Stimulated activated naive B cell treated with anti-CD40 and anti-IgM and Interleukin-4, amounts not matched to agents 10 μg/mL and 1 μg/mL and 100 μg/mL, for 72 hours (primary cell): ENCODE measurements around the gene WDR59.
"Not testable (repeated sequence)": the region's sequence is repeated elsewhere in the genome, so short reads cannot be mapped to it uniquely, and the experiment has no call there.

ENCODE experiments used
- ATAC-seq, 2 donors: fragments of 150-1000 bp; cut with Tn5 transposase; replicated peaks; 2 replicates each; pipeline ENCODE4 v1.10.0; 2021; ENCODE audit warnings: moderate library complexity in 1 of 2
- DNase-seq: peaks from one replicate; pipeline ENCODE4 v3.0.0; 2021
- H3K27ac Mint-ChIP-seq: one replicate; pipeline ENCODE4 v1.8.0; 2022; ENCODE audit warnings: mild to moderate bottlenecking, mixed read lengths
- H3K27me3 Mint-ChIP-seq, 2 donors: one replicate each; pipeline ENCODE4 v1.8.0; 2022; ENCODE audit warnings: mixed read lengths in 2 of 2
- H3K36me3 Mint-ChIP-seq, 2 donors: one replicate each; pipeline ENCODE4 v1.8.0; 2022; ENCODE audit warnings: mixed read lengths in 2 of 2, mild to moderate bottlenecking in 1 of 2
- H3K4me1 Mint-ChIP-seq, 2 donors: one replicate each; pipeline ENCODE4 v1.8.0; 2022; ENCODE audit warnings: mixed read lengths in 2 of 2, mild to moderate bottlenecking in 1 of 2
- H3K4me3 Mint-ChIP-seq, 2 donors: one replicate each; pipeline ENCODE4 v1.8.0; 2022; ENCODE audit warnings: mild to moderate bottlenecking in 2 of 2, mixed read lengths in 2 of 2, moderate library complexity in 1 of 2
- H3K9me3 Mint-ChIP-seq, 2 donors: one replicate each; pipeline ENCODE4 v1.8.0; 2022; ENCODE audit warnings: mixed read lengths in 2 of 2, mild to moderate bottlenecking in 1 of 2

The WDR59 gene

GRCh38 chr16:75002474-75002873 is 17.6 kb upstream of the WDR59 start:
- no peak overlapping the region for H3K27ac Mint-ChIP-seq
- DNase-seq: no peak
- H3K27me3 Mint-ChIP-seq: peaks cover 42 to 47% of the 10 kb centered on the region in 2 donors
- ATAC-seq: no peak
- peaks cover 22 to 30% of the 10 kb centered on the region in 2 donors for H3K4me1 Mint-ChIP-seq
- H3K36me3 Mint-ChIP-seq: no peaks in the 10 kb centered on the region
- no peak overlapping the region for H3K4me3 Mint-ChIP-seq
- no peaks in the 10 kb centered on the region for H3K9me3 Mint-ChIP-seq

- H3K27ac Mint-ChIP-seq: peak overlapping the region; percentile 61
- DNase-seq (no peak), ATAC-seq (peak in 1 of 2 donors; percentile 5)
- peak overlapping the region; percentile 75 to 85 for H3K4me3 Mint-ChIP-seq
- H3K9me3 Mint-ChIP-seq: peaks cover 0 to 2% of the 10 kb centered on the region in 2 donors
- no peaks in the 10 kb centered on the region for H3K36me3 Mint-ChIP-seq
- H3K27me3 Mint-ChIP-seq: peaks cover 50 to 60% of the 10 kb centered on the region in 2 donors
- H3K4me1 Mint-ChIP-seq: peaks cover 22 to 28% of the 10 kb centered on the region in 2 donors
Observed at GRCh38 chr16:75000481-75001081, 15.7 kb upstream of the WDR59 start.

- peak; percentile 6 for DNase-seq
- H3K4me1 Mint-ChIP-seq: peaks cover 22 to 28% of the 10 kb centered on the region in 2 donors
- H3K27me3 Mint-ChIP-seq: peaks cover 50 to 60% of the 10 kb centered on the region in 2 donors
Observed at GRCh38 chr16:74999609-75000480, 14.9 kb upstream of the WDR59 start.

GRCh38 chr16:74999219-74999608 is 14.3 kb upstream of the WDR59 start:
- peaks cover 22 to 28% of the 10 kb centered on the region in 2 donors for H3K4me1 Mint-ChIP-seq
- no peaks in the 10 kb centered on the region for H3K36me3 Mint-ChIP-seq
- peaks cover 53 to 64% of the 10 kb centered on the region in 2 donors for H3K27me3 Mint-ChIP-seq
- H3K4me3 Mint-ChIP-seq: peak overlapping the region; percentile 75 to 85
- DNase-seq: no peak
- H3K27ac Mint-ChIP-seq: peak overlapping the region; percentile 79
- peak; percentile 36 to 38 for ATAC-seq
- H3K9me3 Mint-ChIP-seq: peaks cover 0 to 2% of the 10 kb centered on the region in 2 donors

More at GRCh38 chr16:74999609-75000480, 14.9 kb upstream of the WDR59 start:
- Mint-ChIP-seq H3K27ac (peak overlapping the region; percentile 79), H3K9me3 (peaks cover 0 to 2% of the 10 kb centered on the region in 2 donors), H3K4me3 (peak overlapping the region; percentile 75 to 85), H3K36me3 (no peaks in the 10 kb centered on the region)
- peak; percentile 38 to 42 for ATAC-seq

- Mint-ChIP-seq H3K27me3 (peaks cover 53 to 64% of the 10 kb centered on the region in 2 donors), H3K4me3 (peak within 1 kb of the TSS; percentile 79 to 85), H3K4me1 (peaks cover 22 to 28% of the 10 kb centered on the region in 2 donors), H3K27ac (peak within 1 kb of the TSS; percentile 79), H3K9me3 (peaks cover 0 to 2% of the 10 kb centered on the region in 2 donors), H3K36me3 (no peaks in the 10 kb centered on the region)
- DNase-seq (peak; percentile 66), ATAC-seq (peak; percentile 80 to 83)
Observed at GRCh38 chr16:74998481-74999218, 13.7 kb upstream of the WDR59 start, which contains the start of gene ZNRF1. TSS of gene ZNRF1 (plus strand) at chr16:74999024. CDS start at chr16:74999672, 648 bp downstream.

GRCh38 chr16:74997042-74997491 is 12.1 kb upstream of the WDR59 start:
- ATAC-seq (no peak), DNase-seq (no peak)
- Mint-ChIP-seq H3K4me3 (no peak overlapping the region), H3K27me3 (peaks cover 39 to 57% of the 10 kb centered on the region in 2 donors), H3K27ac (no peak overlapping the region), H3K36me3 (no peaks in the 10 kb centered on the region), H3K4me1 (peaks cover 14 to 20% of the 10 kb centered on the region in 2 donors), H3K9me3 (peaks cover 0 to 2% of the 10 kb centered on the region in 2 donors)

- H3K27ac Mint-ChIP-seq: peak overlapping the region; percentile 14
- no peak overlapping the region for H3K4me3 Mint-ChIP-seq
- peaks cover 14 to 19% of the 10 kb centered on the region in 2 donors for H3K4me1 Mint-ChIP-seq
- H3K36me3 Mint-ChIP-seq: no peaks in the 10 kb centered on the region
- DNase-seq: no peak
- H3K9me3 Mint-ChIP-seq: peaks cover 0 to 2% of the 10 kb centered on the region in 2 donors
- peaks cover 31 to 46% of the 10 kb centered on the region in 2 donors for H3K27me3 Mint-ChIP-seq
- ATAC-seq: no peak
Observed at GRCh38 chr16:74995986-74996385, 11.1 kb upstream of the WDR59 start.

GRCh38 chr16:74991593-74992403 is 6.9 kb upstream of the WDR59 start:
- no peaks in the 10 kb centered on the region for H3K4me1 Mint-ChIP-seq
- peaks cover 24 to 31% of the 10 kb centered on the region in 2 donors for H3K27me3 Mint-ChIP-seq

GRCh38 chr16:74991268-74991592 is 6.3 kb upstream of the WDR59 start:
- H3K4me3 Mint-ChIP-seq: no peak overlapping the region
- ATAC-seq: no peak
- H3K36me3 Mint-ChIP-seq: no peaks in the 10 kb centered on the region
- no peak overlapping the region for H3K27ac Mint-ChIP-seq
- no peaks in the 10 kb centered on the region for H3K4me1 Mint-ChIP-seq
- H3K9me3 Mint-ChIP-seq: peaks cover 0 to 2% of the 10 kb centered on the region in 2 donors
- peaks cover 21 to 27% of the 10 kb centered on the region in 2 donors for H3K27me3 Mint-ChIP-seq
- DNase-seq: no peak

More at GRCh38 chr16:74991593-74992403, 6.9 kb upstream of the WDR59 start:
- peaks cover 0 to 2% of the 10 kb centered on the region in 2 donors for H3K9me3 Mint-ChIP-seq
- no peak for ATAC-seq
- no peak overlapping the region for H3K4me3 Mint-ChIP-seq
- no peak overlapping the region for H3K27ac Mint-ChIP-seq
- H3K36me3 Mint-ChIP-seq: no peaks in the 10 kb centered on the region
- DNase-seq: no peak

GRCh38 chr16:74990832-74991231 is 5.9 kb upstream of the WDR59 start:
- Mint-ChIP-seq H3K27me3 (peaks cover 17 to 23% of the 10 kb centered on the region in 2 donors), H3K4me3 (no peak overlapping the region), H3K27ac (no peak overlapping the region), H3K36me3 (no peaks in the 10 kb centered on the region), H3K9me3 (no peaks in the 10 kb centered on the region), H3K4me1 (no peaks in the 10 kb centered on the region)
- no peak for ATAC-seq
- DNase-seq: no peak

GRCh38 chr16:74989864-74990263 is 4.9 kb upstream of the WDR59 start:
- peaks cover 15 to 21% of the 10 kb centered on the region in 2 donors for H3K27me3 Mint-ChIP-seq
- H3K4me3 Mint-ChIP-seq, ATAC-seq, DNase-seq, H3K9me3 Mint-ChIP-seq, H3K4me1 Mint-ChIP-seq, H3K36me3 Mint-ChIP-seq, H3K27ac Mint-ChIP-seq: not testable (repeated sequence)

- peaks cover 0 to 4% of the 10 kb centered on the region in 2 donors for H3K27me3 Mint-ChIP-seq
- H3K27ac Mint-ChIP-seq: no peak overlapping the region
- ATAC-seq (no peak), DNase-seq (no peak)
- H3K9me3 Mint-ChIP-seq: no peaks in the 10 kb centered on the region
- H3K36me3 Mint-ChIP-seq: no peaks in the 10 kb centered on the region
- H3K4me3 Mint-ChIP-seq: no peak overlapping the region
- H3K4me1 Mint-ChIP-seq: peaks cover 4 to 9% of the 10 kb centered on the region in 2 donors
Observed at GRCh38 chr16:74987027-74987681, 2.2 kb upstream of the WDR59 start.

GRCh38 chr16:74984194-74984528 is 762 bp downstream of the WDR59 start:
- Mint-ChIP-seq H3K27me3 (no peaks in the 10 kb centered on the region), H3K4me1 (peaks cover 4 to 9% of the 10 kb centered on the region in 2 donors), H3K9me3 (no peaks in the 10 kb centered on the region), H3K27ac (peak overlapping the region; percentile 96), H3K4me3 (peak overlapping the region; percentile 91 to 92), H3K36me3 (no peaks in the 10 kb centered on the region)
- no peak for ATAC-seq
- DNase-seq: no peak
